GM12878 (cell line): ENCODE results near the gene SORL1. TPM values are rescaled to one million over a fixed set of nuclear protein-coding genes. Genes with fewer than 3 reads are reported as not detected.
A peak's percentile ranks its signal among the peaks of the same experiment; 100 is the strongest.

Experiments used
- CBX5 ChIP-seq: sonication (generic); IDR thresholded peaks from 2 replicates; pipeline ENCODE4 v1.6.1; 2016; ENCODE audit warnings: low read depth, moderate library complexity, mild to moderate bottlenecking, inconsistent platforms
- EED ChIP-seq: sonication (generic); IDR thresholded peaks from 2 replicates; pipeline ENCODE4 v1.6.1; 2016; ENCODE audit warnings: antibody characterized with exemption, low read depth
- EP300 ChIP-seq, 2 experiments: fragments of 150-350 bp in 1 of 2; IDR thresholded peaks; 2 replicates each; pipeline ENCODE4 v1.6.1; 2011 to 2012; ENCODE audit warnings: low read depth in 2 of 2, low read length in 2 of 2, borderline replicate concordance in 1 of 2, improper control_type of control experiment in 1 of 2, inconsistent platforms in 1 of 2; ENCODE audit not compliant: control insufficient read depth in 1 of 2
- IKZF2 ChIP-seq, 2 experiments: fragments of 450-650 bp; IDR thresholded peaks; 2 replicates each; pipeline ENCODE4 v1.6.1; 2017; ENCODE audit warnings: mild to moderate bottlenecking in 2 of 2, moderate library complexity in 2 of 2
- MEF2B ChIP-seq: fragments of 450-650 bp; IDR thresholded peaks from 2 replicates; pipeline ENCODE4 v1.6.1; 2018; ENCODE audit warnings: mild to moderate bottlenecking, moderate library complexity; ENCODE audit not compliant: partially characterized antibody, poor library complexity, severe bottlenecking
- NR2C1 ChIP-seq: fragments of 450-650 bp; IDR thresholded peaks from 2 replicates; pipeline ENCODE4 v1.6.1; 2017; ENCODE audit warnings: antibody characterized with exemption, mild to moderate bottlenecking, moderate library complexity
- RBBP5 ChIP-seq: fragments of 200-600 bp; sonication (generic); conservative IDR thresholded peaks from 2 replicates; pipeline ENCODE4 v1.6.1; 2016
- SIN3A ChIP-seq: IDR thresholded peaks from 2 replicates; pipeline ENCODE4 v1.6.1; 2012; ENCODE audit warnings: low read depth, low read length, improper control_type of control experiment
- SMARCA5 ChIP-seq: fragments of 450-650 bp; IDR thresholded peaks from 2 replicates; pipeline ENCODE4 v1.6.1; 2017; ENCODE audit warnings: mild to moderate bottlenecking
- ZBTB40 ChIP-seq: fragments of 450-650 bp; IDR thresholded peaks from 2 replicates; pipeline ENCODE4 v1.6.1; 2016; ENCODE audit warnings: mild to moderate bottlenecking, moderate library complexity, borderline replicate concordance
- ZNF687 ChIP-seq: fragments of 450-650 bp; IDR thresholded peaks from 2 replicates; pipeline ENCODE4 v1.6.1; 2017; ENCODE audit warnings: mild to moderate bottlenecking, moderate library complexity
- polyA plus RNA-seq, 11 experiments: library from polyadenylated mRNA; depleted of rRNA in 4 of 11; unstranded in 6 of 11; stranded (reverse) in 5 of 11; fragments of >200 nt; fragmentation: Nextera tagmentation in 4 of 11; fragmentation: Illumina TruSeq in 1 of 11; extraction: Ambion mirVana in 4 of 11; extraction: Trizol in 1 of 11; gene quantifications; 1 replicate in 1 of 11; 2 replicates in 10 of 11; pipeline versions ENCODE4 v1.2.1 to v1.2.3, GENCODE V29; 2011 to 2016; ENCODE audit warnings: inconsistent platforms in 2 of 11, missing spikeins in 2 of 11, low read depth in 1 of 11
- total RNA-seq, 4 experiments: library from RNA; depleted of rRNA in 3 of 4; stranded (reverse); fragments of >200 nt in 3 of 4; fragmentation: Illumina TruSeq in 1 of 4; extraction: Trizol in 1 of 4; gene quantifications; 2 replicates each; pipeline versions ENCODE4 v1.2.1 to v1.2.3, GENCODE V29; 2013 to 2021

SORL1 gene
- total and polyA plus RNA-seq, 10 of the 15 experiments (the other 5 are each of a cell fraction or from before 2014, with no cell fraction given), result 20.2 to 107 (median 59.9) TPM

- TF ChIP-seq ZNF687, result peak; percentile 85
- TF ChIP-seq SIN3A, result no peak
- no peak for TF ChIP-seq EP300 (IDR thresholded peaks at IDR 0.05; ENCODE audit: borderline replicate concordance in 1 of 2, control insufficient read depth in 1 of 2, low read depth in 2 of 2, low read length in 2 of 2)
- no peak for TF ChIP-seq RBBP5
- peak; percentile 44 to 45; a peak in 2 of 4 replicates for TF ChIP-seq IKZF2 (IDR thresholded peaks at IDR 0.05)
- TF ChIP-seq ZBTB40, result 0 out of 2 replicates have a peak, but pooled peaks have one; percentile 16
- peak; percentile 22; the same call in 1 of the 2 replicates for TF ChIP-seq EED
- TF ChIP-seq NR2C1, result peak; percentile 57
- TF ChIP-seq SMARCA5, result 0 out of 2 replicates have a peak, but pooled peaks have one; percentile 9
- peak; percentile 20 for TF ChIP-seq MEF2B
- TF ChIP-seq CBX5, result no peak
Measured at GRCh38 chr11:121455115-121455514, 3.0 kb downstream of the SORL1 start (continued).
